Measurements from ENCODE around the gene SGIP1. TPM values are rescaled to one million over a fixed set of nuclear protein-coding genes. Genes with fewer than 3 reads are reported as not detected.

Gene SGIP1
- total and polyA plus RNA-seq, 2 of the 8 experiments (the other 6 are each of a cell fraction or from before 2014, with no cell fraction given): 1.4 to 2.1 TPM

GRCh38 chr1:66597500-66597899, 63.5 kb downstream of the SGIP1 start:
- no peaks in the 10 kb centered on the region for H3K27me3 ChIP-seq (replicated peaks in 1 of 4; ENCODE audit: control insufficient read depth in 3 of 4, extremely low read depth in 1 of 4, insufficient read depth in 3 of 4, low read length in 3 of 4)
- FAIRE-seq: no peak
- CTCF ChIA-PET (ENCODE audit: partially characterized antibody): interaction anchor here (0.7 kb wide), 1 partner anchor 9 kb away, joined by 3 read pairs; no protein-coding TSS in a partner anchor

More at GRCh38 chr1:66597500-66597899, 63.5 kb downstream of the SGIP1 start:
- H4K20me1 ChIP-seq (replicated peaks in 1 of 2; ENCODE audit: control insufficient read depth in 1 of 2, insufficient read depth in 2 of 2, low read length in 2 of 2): no peaks in the 10 kb centered on the region
- H3K23ac ChIP-seq (ENCODE audit: insufficient read length): no peak overlapping the region
- POLR2A ChIA-PET (ENCODE audit: partially characterized antibody): no interaction called here
- no peaks in the 10 kb centered on the region for H3K36me3 ChIP-seq (ENCODE audit: control insufficient read depth in 2 of 4, insufficient read depth in 4 of 4, low read length in 3 of 4)
- H4K91ac ChIP-seq (replicated peaks; ENCODE audit: insufficient read length, low read length): no peak overlapping the region
- H2AFZ ChIP-seq (ENCODE audit: low read length): no peak overlapping the region
- H3K4me1 ChIP-seq (replicated peaks in 1 of 4; ENCODE audit: control insufficient read depth in 3 of 4, insufficient read depth in 4 of 4, low read length in 3 of 4): no peaks in the 10 kb centered on the region
- TF ChIP-seq SP4 (IDR thresholded peaks at IDR 0.05; ENCODE audit: low read length) (no peak), MAFK (IDR thresholded peaks at IDR 0.05; ENCODE audit: low read depth, low read length) (peak; percentile 87)
- DNase-seq (ENCODE audit: low read depth in 1 of 2, low spot score in 2 of 2): no peak
- H3K9ac ChIP-seq (replicated peaks in 1 of 4; ENCODE audit: extremely low read depth in 1 of 4, low read depth in 3 of 4, low read length in 3 of 4): no peak overlapping the region
- no peak overlapping the region for H3K4me2 ChIP-seq (ENCODE audit: insufficient read depth in 1 of 2, low read depth in 2 of 2, low read length in 2 of 2)
- H3K4me3 ChIP-seq (ENCODE audit: extremely low read depth in 1 of 4, insufficient read depth in 2 of 4, low read depth in 3 of 4, low read length in 4 of 4): no peak overlapping the region
- no peak overlapping the region for H4K8ac ChIP-seq (ENCODE audit: extremely low read depth, insufficient read depth, low read length)
- no peak overlapping the region for H3K4ac ChIP-seq (replicated peaks; ENCODE audit: insufficient read length, low read depth, low read length)
- no peak overlapping the region for H3K27ac ChIP-seq (ENCODE audit: low read depth, low read length)
- H2BK15ac ChIP-seq (ENCODE audit: low read length): no peak overlapping the region
- 89% methylated on average over 4 of the region's 4 CpGs; no CpG with 5 or more reads in 1 of the 2 experiments for WGBS, 2 experiments (ENCODE audit: extremely low coverage in 1 of 2, insufficient coverage in 1 of 2, insufficient read length in 1 of 2, insufficient replicate concordance in 2 of 2, low coverage in 1 of 2, low lambda C conversion rate in 2 of 2, missing lambda C conversion rate in 1 of 2)
- no peak overlapping the region for H3K14ac ChIP-seq (ENCODE audit: insufficient read length)
- H3K23me2 ChIP-seq (ENCODE audit: low read depth, low read length): no peaks in the 10 kb centered on the region
- H2BK5ac ChIP-seq (ENCODE audit: low read depth, low read length): no peak overlapping the region
- H3K79me1 ChIP-seq (ENCODE audit: low read depth, low read length): no peaks in the 10 kb centered on the region
- no peak overlapping the region for H2BK120ac ChIP-seq (replicated peaks; ENCODE audit: low read depth, low read length)
- H3K9me3 ChIP-seq (ENCODE audit: insufficient read depth in 2 of 2, low read depth in 1 of 2, low read length in 1 of 2): no peaks in the 10 kb centered on the region
- no peak overlapping the region for H2BK12ac ChIP-seq (ENCODE audit: low read depth, low read length)
- no peak overlapping the region for H3K18ac ChIP-seq (ENCODE audit: extremely low read depth, low read length)
- H3K79me2 ChIP-seq (ENCODE audit: control insufficient read depth in 1 of 2, insufficient read depth in 2 of 2, low read length in 2 of 2): no peaks in the 10 kb centered on the region
- H4K5ac ChIP-seq (ENCODE audit: insufficient read length, low read depth, low read length): no peak overlapping the region
- no peak overlapping the region for H2BK20ac ChIP-seq (ENCODE audit: low read length)
- no peak overlapping the region for H2AK5ac ChIP-seq (ENCODE audit: low read depth, low read length)
- no peak overlapping the region for H3K56ac ChIP-seq (replicated peaks; ENCODE audit: insufficient read length, low read depth, low read length)
